IMR-90 (cell line): ENCODE measurements around the gene COL13A1. TPM values are rescaled to one million over a fixed set of nuclear protein-coding genes. Genes with fewer than 3 reads are reported as not detected.

Experiments
- ATAC-seq: fragments of 200-7000 bp; cut with Tn5 transposase; 2 replicates; pipeline ENCODE4 v1.9.1; 2020; ENCODE audit warnings: low read depth, mild to moderate bottlenecking, moderate library complexity
- BruUV-seq: library from RNA; stranded (reverse); fragments of 400-500 nt; replicated peaks from 2 replicates; lab custom pipeline; 2021; lab: Mats Ljungman, UMichigan
- CTCF ChIA-PET: fragments of 300-600 bp; formaldehyde crosslinking; extraction: SDS; loops from one replicate; lab custom pipeline; 2021; ENCODE audit warnings: antibody characterized with exemption; lab: Yijun Ruan, JAX
- POLR2A ChIA-PET: fragments of 300-600 bp; sonication (Branson Sonifier 250); formaldehyde crosslinking; loops from one replicate; lab custom pipeline; 2022; ENCODE audit warnings: antibody characterized with exemption; ENCODE audit not compliant: unreplicated experiment; lab: Charles Lee
- DNase-seq: peaks from one replicate; pipeline ENCODE4 v3.0.0; 2013
- H2AFZ ChIP-seq: replicated peaks from 2 replicates; pipeline ENCODE3; 2013; ENCODE audit warnings: low read length, mild to moderate bottlenecking; ENCODE audit not compliant: poor library complexity
- H2AK5ac ChIP-seq: 2 replicates; pipeline ENCODE4 v1.6.1; 2013; ENCODE audit warnings: low read depth, low read length, inconsistent platforms
- H2AK9ac ChIP-seq: replicated peaks from 2 replicates; pipeline ENCODE3; 2013; ENCODE audit warnings: mild to moderate bottlenecking, low read depth, low read length, moderate library complexity; ENCODE audit not compliant: poor library complexity
- H2BK120ac ChIP-seq: 2 replicates; pipeline ENCODE4 v1.6.1; 2013; ENCODE audit warnings: low read depth, low read length, inconsistent platforms
- H2BK15ac ChIP-seq: 3 replicates; pipeline ENCODE4 v1.6.1; 2013; ENCODE audit warnings: low read depth, low read length, inconsistent platforms
- H2BK20ac ChIP-seq: 2 replicates; pipeline ENCODE4 v1.6.1; 2013; ENCODE audit warnings: low read depth, mild to moderate bottlenecking, inconsistent platforms, low read length, moderate library complexity
- H2BK5ac ChIP-seq: 2 replicates; pipeline ENCODE4 v1.6.1; 2013; ENCODE audit warnings: mild to moderate bottlenecking, low read depth, low read length, inconsistent platforms; ENCODE audit not compliant: poor library complexity, severe bottlenecking
- H3K14ac ChIP-seq: replicated peaks from 2 replicates; pipeline ENCODE4 v1.6.1; 2013; ENCODE audit warnings: low read depth, low read length, inconsistent platforms
- H3K18ac ChIP-seq: 2 replicates; pipeline ENCODE4 v1.6.1; 2013; ENCODE audit warnings: low read depth, low read length, control low read depth
- H3K23ac ChIP-seq: 2 replicates; pipeline ENCODE4 v1.6.1; 2013; ENCODE audit warnings: low read depth, low read length, inconsistent platforms
- H3K27ac ChIP-seq: 2 replicates; pipeline ENCODE4 v1.5.1; 2013; ENCODE audit warnings: mild to moderate bottlenecking, control low read depth, low read length; ENCODE audit not compliant: insufficient read depth
- H3K27me3 ChIP-seq: 2 replicates; pipeline ENCODE4 v1.6.1; 2013; ENCODE audit warnings: low read length; ENCODE audit not compliant: control insufficient read depth, insufficient read depth
- H3K36me3 ChIP-seq: 2 replicates; pipeline ENCODE4 v1.6.1; 2013; ENCODE audit warnings: low read length, mixed read lengths; ENCODE audit not compliant: control insufficient read depth, insufficient read depth
- H3K4ac ChIP-seq: 2 replicates; pipeline ENCODE4 v1.6.1; 2013; ENCODE audit warnings: low read depth, low read length, inconsistent platforms
- H3K4me1 ChIP-seq: 2 replicates; pipeline ENCODE4 v1.6.1; 2013; ENCODE audit warnings: low read length, mixed read lengths; ENCODE audit not compliant: control insufficient read depth, insufficient read depth
- H3K4me2 ChIP-seq: 2 replicates; pipeline ENCODE4 v1.6.1; 2013; ENCODE audit warnings: low read depth, mild to moderate bottlenecking, control low read depth, low read length, moderate library complexity
- H3K4me3 ChIP-seq: 2 replicates; pipeline ENCODE4 v1.5.1; 2013; ENCODE audit warnings: low read depth, mild to moderate bottlenecking, control low read depth, low read length, moderate library complexity; ENCODE audit not compliant: insufficient read depth
- H3K56ac ChIP-seq: 2 replicates; pipeline ENCODE4 v1.6.1; 2013; ENCODE audit warnings: low read length, inconsistent platforms; ENCODE audit not compliant: insufficient read depth; ENCODE audit errors: extremely low read depth
- H3K79me1 ChIP-seq, 2 experiments: 2 replicates each; pipeline ENCODE4 v1.6.1; 2013; ENCODE audit warnings: low read length in 2 of 2, inconsistent platforms in 1 of 2, low read depth in 1 of 2
- H3K9ac ChIP-seq: 2 replicates; pipeline ENCODE4 v1.6.1; 2013; ENCODE audit warnings: low read depth, low read length, control low read depth
- H3K9me1 ChIP-seq: 2 replicates; pipeline ENCODE4 v1.6.1; 2013; ENCODE audit warnings: low read length, inconsistent platforms; ENCODE audit not compliant: insufficient read depth
- H3K9me3 ChIP-seq: 2 replicates; pipeline ENCODE4 v1.6.1; 2013; ENCODE audit warnings: low read length; ENCODE audit not compliant: control insufficient read depth, insufficient read depth
- H4K20me1 ChIP-seq: 2 replicates; pipeline ENCODE4 v1.6.1; 2013; ENCODE audit warnings: low read length, inconsistent platforms; ENCODE audit not compliant: insufficient read depth
- H4K5ac ChIP-seq: 2 replicates; pipeline ENCODE4 v1.6.1; 2013; ENCODE audit warnings: mild to moderate bottlenecking, low read depth, low read length, control low read depth
- H4K8ac ChIP-seq, 2 experiments: 2 replicates each; pipeline ENCODE4 v1.6.1; 2013; ENCODE audit warnings: low read depth in 2 of 2, low read length in 2 of 2, control low read depth in 1 of 2, inconsistent platforms in 1 of 2
- H4K91ac ChIP-seq: 2 replicates; pipeline ENCODE4 v1.6.1; 2013; ENCODE audit warnings: low read depth, low read length, inconsistent platforms; ENCODE audit not compliant: insufficient read depth
- BHLHE40 ChIP-seq: fragments of 150-350 bp; IDR thresholded peaks from 2 replicates; pipeline ENCODE4 v1.6.1; 2016; ENCODE audit warnings: mild to moderate bottlenecking, low read depth, low read length
- CHD1 ChIP-seq: IDR thresholded peaks from 2 replicates; pipeline ENCODE4 v1.6.1; 2012; ENCODE audit warnings: low read depth, low read length, improper control_type of control experiment
- ELK1 ChIP-seq: fragments of 150-350 bp; IDR thresholded peaks from 2 replicates; pipeline ENCODE4 v1.6.1; 2016; ENCODE audit warnings: low read depth, mild to moderate bottlenecking, low read length, moderate library complexity, borderline replicate concordance
- WGBS, 2 experiments: methylation state at CpG; one replicate each; pipeline versions ENCODE4 v1.1.5 to v1.1.7; 2013; ENCODE audit warnings: missing lambda C conversion rate in 2 of 2; ENCODE audit not compliant: insufficient read length in 1 of 2; ENCODE audit errors: extremely low coverage in 2 of 2; 5-methylcytosine and 5-hydroxymethylcytosine counted together
- dilution Hi-C: fragments of 300-500 bp; cut with HindIII; formaldehyde crosslinking; loops from one replicate; pipeline ENCODE4 v1.14.3; 2018; ENCODE audit warnings: low sequenced_read_pairs; ENCODE audit not compliant: unreplicated experiment
- in situ Hi-C: fragments of 300-500 bp; cut with MboI; formaldehyde crosslinking; loops from 3 replicates; pipeline ENCODE4 v1.14.3; 2019; ENCODE audit warnings: low sequenced_read_pairs, inconsistent platforms, mixed read lengths
- intact Hi-C: fragments of 100-400 bp; cut with micrococcal nuclease; formaldehyde crosslinking; loops from 2 replicates; pipeline ENCODE4 v1.10.0; 2022
- polyA plus RNA-seq, 3 experiments: library from polyadenylated mRNA; depleted of rRNA; stranded (reverse); fragments of >200 nt; gene quantifications; 2 replicates each; pipeline ENCODE4 v1.2.3, GENCODE V29; 2012; ENCODE audit warnings: low replicate concordance in 1 of 3
- total RNA-seq: library from RNA; depleted of rRNA; stranded (reverse); fragments of >200 nt; gene quantifications from 2 replicates; pipeline ENCODE4 v1.2.3, GENCODE V29; 2012

COL13A1 gene
- total and polyA plus RNA-seq, 2 of the 4 experiments (the other 2 are of a cell fraction) = 12.2 to 31.3 TPM

DNA sequence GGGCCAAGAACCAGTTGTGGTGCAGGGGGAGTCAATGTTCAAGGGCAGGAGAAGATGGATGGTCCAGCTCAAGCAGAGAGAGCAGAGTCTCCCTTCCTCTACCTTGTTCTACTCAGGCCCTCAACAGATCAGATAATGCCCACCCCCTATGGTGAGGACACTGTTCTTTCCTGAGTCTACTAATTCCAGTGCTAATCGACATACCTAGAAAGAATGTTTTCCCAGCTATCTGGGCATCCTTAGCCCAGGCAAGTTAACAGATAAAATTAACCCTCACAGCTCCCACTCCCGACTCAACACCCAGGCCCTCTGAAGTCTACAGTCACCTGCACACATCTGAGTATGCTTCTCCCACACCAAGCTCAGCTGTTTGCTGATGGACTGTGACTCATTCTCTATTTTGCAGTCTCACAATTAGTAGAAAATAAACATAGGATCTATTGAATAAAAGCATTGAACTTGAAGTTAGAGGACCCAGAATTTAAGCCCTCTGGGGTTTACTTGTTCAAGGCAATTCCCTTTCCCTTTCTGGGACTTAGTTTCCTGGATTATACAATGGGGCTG is 17.1 kb downstream of the COL13A1 start (continued):
- no peak for TF ChIP-seq BHLHE40

DNA sequence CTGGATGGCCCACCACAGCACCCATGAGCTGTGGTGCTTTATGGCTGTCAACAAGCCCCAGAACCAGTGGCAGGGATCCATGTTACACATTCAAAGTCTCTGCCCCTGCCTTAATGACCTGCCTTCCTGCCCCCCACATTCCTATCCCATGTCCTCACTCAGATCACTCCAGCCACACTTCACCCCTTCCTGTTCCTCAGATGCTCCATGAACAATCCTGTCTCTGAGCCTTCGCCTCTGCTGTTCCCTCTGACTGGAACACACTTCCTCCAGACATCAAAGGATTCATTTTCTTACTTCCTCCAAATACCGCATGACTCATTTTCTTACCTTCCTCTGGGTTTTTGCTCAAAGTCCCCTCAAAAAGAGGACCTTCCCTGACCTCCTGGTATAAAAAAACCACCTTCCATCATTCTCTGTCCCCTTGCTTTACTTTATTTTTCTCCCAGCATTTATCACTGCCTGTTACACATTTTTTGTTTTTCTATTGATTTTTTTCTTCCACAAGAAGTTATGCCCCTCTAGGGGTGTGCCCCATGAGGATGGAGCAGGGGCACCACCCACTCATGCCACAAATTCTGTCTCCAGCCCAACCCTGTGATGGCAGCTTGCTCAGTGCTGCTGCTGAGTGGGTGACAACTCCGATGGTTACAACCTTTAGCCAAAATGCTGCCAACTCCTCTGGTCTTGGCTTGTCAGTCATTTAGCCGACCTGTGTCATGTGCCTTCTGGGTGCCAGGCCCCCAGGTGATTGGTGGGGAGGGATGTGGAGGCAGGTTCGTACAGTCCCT is 18.2 kb downstream of the COL13A1 start:
- Histone ChIP-seq H2BK5ac (peak overlapping the region; percentile 2), H2AFZ (peak overlapping the region; percentile 4), H3K36me3 (peaks cover 1% of the 10 kb centered on the region; the same call in 1 of the 2 replicates), H3K56ac (no peak overlapping the region), H3K27ac (peak overlapping the region; percentile 17; the same call in 1 of the 2 replicates), H2AK5ac (peak overlapping the region; percentile 73; the same call in 1 of the 2 replicates), H4K8ac (peak overlapping the region in 1 of 2 experiments; percentile 34; a peak in 2 of 4 replicates), H3K18ac (0 out of 2 replicates have a peak overlapping the region, but pooled peaks have one; percentile 18), H3K9me1 (peaks cover 27% of the 10 kb centered on the region), H4K20me1 (0 out of 2 replicates have a peak, but pooled peaks cover 10% of the 10 kb centered on the region), H2BK20ac (peak overlapping the region; percentile 63; the same call in 1 of the 2 replicates), H3K4ac (peak overlapping the region; percentile 38), H3K9ac (no peak overlapping the region), H3K79me1 (peaks cover 43 to 96% of the 10 kb centered on the region in 2 experiments), H3K23ac (0 out of 2 replicates have a peak overlapping the region, but pooled peaks have one; percentile 28), H3K4me1 (peaks cover 20% of the 10 kb centered on the region), H4K91ac (peak overlapping the region; percentile 59; the same call in 1 of the 2 replicates), H3K4me2 (no peak overlapping the region), H3K27me3 (no peaks in the 10 kb centered on the region), H2BK120ac (peak overlapping the region; percentile 30), H3K9me3 (no peaks in the 10 kb centered on the region; the same call in 1 of the 2 replicates), H2AK9ac (peak overlapping the region; percentile 35), H4K5ac (no peak overlapping the region), H3K4me3 (no peak overlapping the region), H2BK15ac (no peak overlapping the region), H3K14ac (peak overlapping the region; percentile 17; the same call in 1 of the 2 replicates)
- dilution Hi-C loops = no loop called here
- ChIA-PET POLR2A (no interaction called here), CTCF (no interaction called here)
- peak; percentile 46 for DNase-seq
- 80% methylated on average over 2 of the region's 5 CpGs; no CpG with 5 or more reads in 1 of the 2 experiments for WGBS, 2 experiments
- BruUV-seq = no TSS peak
- intact Hi-C loops = no loop called here
- no peak for TF ChIP-seq ELK1
- TF ChIP-seq CHD1 = no peak
- in situ Hi-C loops = no loop called here
- peak; percentile 28; the same call in 1 of the 2 replicates for ATAC-seq
